Medulla oblongata (tissue), 1 donor: Measurements from ENCODE around the gene RGPD8.
"Not testable (repeated sequence)": the region's sequence is repeated elsewhere in the genome, so short reads cannot be mapped to it uniquely, and the experiment has no call there.

Source experiments
- DNase-seq: peaks from one replicate; pipeline ENCODE4 v3.0.0-alpha.2; 2015; ENCODE audit errors: extremely low spot score

The RGPD8 gene

GRCh38 chr2:112435716-112436431 lies 2.4 kb upstream of the RGPD8 start:
- DNase-seq, result not testable (repeated sequence)

- DNase-seq, result not testable (repeated sequence)
These were observed 1.7 kb upstream of the RGPD8 start for GRCh38 chr2:112434890-112435715.

DNA sequence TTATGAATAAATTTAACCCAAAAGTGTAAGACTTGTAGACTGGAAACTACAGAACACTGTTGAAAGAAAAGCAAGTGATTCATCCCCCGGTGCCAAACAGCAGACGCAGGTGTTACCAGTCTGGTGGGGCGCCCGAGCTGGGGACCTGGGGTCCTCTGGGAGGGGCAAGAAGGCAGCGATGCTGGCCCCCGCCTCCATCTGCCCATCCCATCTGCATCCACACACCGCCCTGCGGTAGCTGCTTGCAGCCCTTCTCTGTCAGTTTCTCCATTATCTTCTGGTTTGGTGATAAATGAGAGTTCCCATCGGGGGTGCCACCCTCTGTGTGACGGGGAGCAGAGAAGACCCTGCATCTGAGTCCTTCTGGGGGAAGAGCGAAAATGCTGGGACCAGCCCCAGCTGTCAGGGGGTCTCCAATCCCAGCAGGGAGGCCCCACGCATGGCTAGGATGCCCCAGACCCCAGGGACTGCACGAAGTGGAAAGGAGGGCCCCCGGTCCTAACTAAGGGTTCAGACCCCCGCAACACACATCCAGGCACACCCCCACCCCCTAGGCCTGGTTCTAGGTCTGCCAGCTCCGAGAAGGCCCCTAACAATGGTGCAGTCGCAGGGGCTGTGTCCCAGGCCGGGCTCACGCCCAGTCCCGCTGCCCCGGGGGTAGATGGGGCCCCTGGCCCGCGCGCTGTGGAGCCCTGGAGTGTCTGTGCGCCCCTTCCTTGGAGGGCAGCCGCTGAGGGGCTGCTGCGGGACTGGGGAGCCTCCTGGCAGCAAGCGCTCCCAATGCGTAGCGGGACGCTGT lies 686 bp upstream of the RGPD8 start:
- no peak for DNase-seq

DNA sequence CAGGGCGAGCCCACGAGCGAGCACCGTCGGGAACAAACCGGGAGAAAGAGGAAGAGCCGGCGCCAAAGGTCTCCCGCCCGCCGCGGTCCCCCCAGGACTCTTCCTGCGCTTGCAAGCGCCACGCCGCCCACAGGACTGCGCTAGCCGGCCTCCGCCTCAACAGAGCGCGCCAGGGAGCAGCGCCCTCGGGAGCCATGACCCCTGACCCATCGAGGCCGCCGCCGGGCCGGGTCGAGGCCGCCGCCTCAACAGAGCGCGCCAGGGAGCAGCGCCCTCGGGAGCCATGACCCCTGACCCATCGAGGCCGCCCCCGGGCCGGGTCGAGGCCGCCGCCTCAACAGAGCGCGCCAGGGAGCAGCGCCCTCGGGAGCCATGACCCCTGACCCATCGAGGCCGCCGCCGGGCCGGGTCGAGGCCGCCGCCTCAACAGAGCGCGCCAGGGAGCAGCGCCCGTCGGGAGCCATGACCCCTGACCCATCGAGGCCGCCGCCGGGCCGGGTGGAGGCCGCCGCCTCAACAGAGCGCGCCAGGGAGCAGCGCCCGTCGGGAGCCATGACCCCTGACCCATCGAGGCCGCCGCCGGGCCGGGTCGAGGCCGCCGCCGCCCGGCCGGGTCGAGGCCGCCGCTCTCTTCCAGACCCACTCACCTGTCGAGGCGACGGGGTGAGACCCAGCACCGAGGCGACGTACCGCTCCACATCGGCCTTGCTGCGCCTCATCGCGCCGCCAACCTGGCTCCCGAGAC lies 538 bp downstream of the RGPD8 start:
- DNase-seq, result peak; percentile 7

DNA sequence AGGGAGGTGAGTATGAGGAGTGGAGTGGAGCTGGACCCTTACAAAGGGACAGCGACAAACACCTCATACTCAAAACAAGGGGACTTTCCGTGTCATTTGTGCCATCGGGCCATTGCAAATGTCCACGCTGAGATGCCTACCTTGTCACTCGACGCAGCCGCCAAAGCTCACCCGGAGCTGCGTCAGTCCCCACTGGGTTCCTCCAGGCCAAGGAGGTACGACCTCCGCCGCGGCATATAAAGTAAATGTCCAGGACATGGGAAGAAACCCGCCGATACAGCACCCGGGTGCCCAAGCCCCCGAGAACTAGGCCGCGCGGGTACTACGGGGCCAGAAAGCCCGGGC lies 1.1 kb downstream of the RGPD8 start:
- DNase-seq, result not testable (repeated sequence)

DNA sequence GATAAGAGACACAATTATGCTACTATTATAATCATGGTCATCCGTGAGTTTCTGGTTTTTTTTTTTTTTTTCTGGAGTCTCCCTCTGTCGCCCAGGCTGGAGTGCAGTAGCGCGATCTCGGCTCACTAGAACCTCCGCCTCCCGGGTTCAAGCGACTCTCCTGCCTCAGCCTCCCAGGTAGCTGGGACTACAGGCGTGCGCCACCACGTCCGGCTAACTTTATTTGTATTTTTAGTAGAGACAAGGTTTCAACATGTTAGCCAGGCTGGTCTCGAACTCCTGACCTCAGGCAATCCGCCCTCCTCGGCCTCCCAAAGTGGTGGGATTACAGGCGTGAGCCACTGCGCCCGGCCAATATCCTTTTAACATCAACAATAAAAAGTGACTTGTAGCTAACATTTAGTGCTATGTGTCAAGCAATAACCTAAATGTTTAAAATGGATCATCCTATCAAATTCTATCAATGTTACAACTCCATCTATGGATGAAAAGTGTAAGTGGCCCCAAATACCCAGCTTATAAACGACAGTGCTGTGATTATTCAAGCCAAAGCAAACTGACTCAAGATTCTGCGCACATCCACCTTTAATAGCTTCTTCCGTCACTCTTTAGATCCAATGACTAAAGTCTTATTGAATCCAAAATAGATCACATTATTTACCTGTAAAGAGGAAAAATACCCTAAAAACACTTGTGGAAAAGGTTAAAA lies 1.7 kb downstream of the RGPD8 start:
- peak; percentile 4 for DNase-seq

DNA sequence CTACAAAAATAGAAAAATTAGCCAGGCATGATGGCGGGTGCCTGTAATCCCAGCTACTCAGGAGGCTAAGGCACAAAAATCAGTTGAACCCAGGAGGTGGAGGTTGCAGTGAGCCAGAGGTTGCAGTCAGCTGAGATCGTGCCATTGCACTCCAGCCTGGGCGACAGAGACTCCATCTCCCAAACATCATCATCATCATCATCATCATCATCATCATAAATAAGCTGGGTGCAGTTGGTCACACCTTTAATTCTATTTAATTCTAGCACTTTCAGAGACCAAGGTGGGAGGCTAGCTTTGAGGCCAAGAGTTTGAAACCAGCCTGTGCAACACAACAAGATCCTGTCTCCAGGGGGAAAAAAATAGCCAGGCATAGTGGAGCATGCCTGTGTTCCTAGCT lies 8.9 kb downstream of the RGPD8 start:
- DNase-seq, result not testable (repeated sequence)

- DNase-seq, result not testable (repeated sequence)
These were observed 16.6 kb downstream of the RGPD8 start for GRCh38 chr2:112416860-112417259.

DNA sequence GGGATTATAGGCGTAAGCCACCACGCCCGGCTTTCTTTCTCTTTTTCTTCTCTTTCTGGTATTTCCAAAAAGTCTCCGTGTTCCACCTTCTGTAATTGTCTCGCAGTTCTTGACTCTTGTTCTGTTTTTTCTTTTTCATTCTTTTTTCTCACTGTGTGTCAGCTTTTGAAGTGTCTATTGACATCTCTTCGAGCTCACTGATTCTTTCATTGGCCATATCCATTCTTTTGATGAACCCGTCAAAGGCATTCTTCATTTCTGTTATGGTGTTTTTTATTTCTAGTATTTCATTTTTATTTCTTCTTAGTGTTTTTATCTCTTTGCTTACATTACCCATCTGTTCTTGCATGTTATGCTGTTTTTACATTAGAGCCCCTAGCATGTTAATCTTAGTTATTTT lies 73.4 kb downstream of the RGPD8 start:
- DNase-seq, result not testable (repeated sequence)

DNA sequence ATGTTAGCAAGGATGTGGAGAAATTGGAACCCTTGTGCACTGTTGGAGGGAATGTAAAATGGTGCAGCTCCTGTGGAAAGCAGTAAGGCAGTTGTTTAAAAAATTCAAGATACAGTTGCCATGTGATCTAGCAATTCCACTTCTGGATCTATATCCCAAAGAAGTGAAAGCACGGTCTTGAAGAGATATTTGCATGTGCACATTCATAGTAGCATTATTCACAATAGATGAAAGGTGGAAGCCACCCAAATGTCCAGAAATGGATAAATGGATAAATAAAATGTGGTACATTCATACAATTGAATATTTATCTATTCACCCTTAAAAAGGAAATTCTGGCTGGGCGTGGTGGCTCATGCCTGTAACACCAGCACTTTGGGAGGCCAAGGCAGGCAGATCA lies 79.1 kb downstream of the RGPD8 start:
- DNase-seq, result not testable (repeated sequence)

GRCh38 chr2:112352809-112353603 lies 80.4 kb downstream of the RGPD8 start:
- not testable (repeated sequence) for DNase-seq

- DNase-seq, result not testable (repeated sequence)
These were observed 81.2 kb downstream of the RGPD8 start for GRCh38 chr2:112352292-112352691.

DNA sequence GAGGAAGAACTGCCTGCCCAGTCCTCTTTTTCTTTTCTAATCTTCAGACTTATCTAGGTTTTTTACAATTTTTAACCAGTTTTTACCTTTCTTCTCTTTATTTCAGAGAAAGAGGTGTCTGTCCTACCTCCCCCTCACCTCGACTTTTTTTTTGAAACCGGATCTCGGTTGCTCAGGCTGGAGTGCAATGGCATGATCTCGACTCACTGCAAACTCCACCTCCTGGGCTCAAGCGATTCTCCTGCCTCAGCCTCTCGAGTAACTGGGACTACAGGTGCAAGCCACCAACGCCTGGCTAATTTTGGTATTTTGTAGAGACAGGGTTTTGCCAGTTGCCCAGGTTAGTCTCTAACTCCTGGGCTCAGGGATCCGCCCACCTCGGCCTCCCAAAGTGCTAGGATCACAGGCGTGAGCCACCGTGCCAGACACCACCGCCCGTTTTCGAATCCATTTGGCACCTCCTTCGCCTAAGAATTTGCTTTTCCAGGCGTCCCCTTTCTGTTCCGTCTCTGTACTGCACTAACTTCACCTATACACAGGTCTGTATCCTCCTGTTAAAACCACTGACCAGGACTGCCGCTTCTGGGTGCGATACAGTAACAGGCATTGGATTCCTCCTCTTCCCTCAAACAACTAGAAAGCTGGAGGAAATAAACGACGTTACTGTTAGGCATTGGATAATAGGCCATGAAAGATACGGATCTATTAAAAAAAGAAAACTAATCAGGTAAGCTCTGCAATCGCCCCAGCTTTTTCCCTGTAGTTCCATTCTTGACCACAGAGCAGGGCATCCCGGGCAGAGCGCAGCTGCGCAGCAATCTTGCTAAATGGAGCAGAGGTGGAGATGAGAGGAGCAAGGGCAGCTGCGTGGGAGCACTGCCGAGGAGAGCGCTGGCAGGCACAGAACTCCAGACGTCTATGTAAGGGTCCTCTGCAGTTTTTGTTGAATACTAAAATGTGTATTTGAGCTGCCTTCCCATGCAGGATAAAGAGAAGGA lies 88.1 kb downstream of the RGPD8 start:
- no peak for DNase-seq

DNA sequence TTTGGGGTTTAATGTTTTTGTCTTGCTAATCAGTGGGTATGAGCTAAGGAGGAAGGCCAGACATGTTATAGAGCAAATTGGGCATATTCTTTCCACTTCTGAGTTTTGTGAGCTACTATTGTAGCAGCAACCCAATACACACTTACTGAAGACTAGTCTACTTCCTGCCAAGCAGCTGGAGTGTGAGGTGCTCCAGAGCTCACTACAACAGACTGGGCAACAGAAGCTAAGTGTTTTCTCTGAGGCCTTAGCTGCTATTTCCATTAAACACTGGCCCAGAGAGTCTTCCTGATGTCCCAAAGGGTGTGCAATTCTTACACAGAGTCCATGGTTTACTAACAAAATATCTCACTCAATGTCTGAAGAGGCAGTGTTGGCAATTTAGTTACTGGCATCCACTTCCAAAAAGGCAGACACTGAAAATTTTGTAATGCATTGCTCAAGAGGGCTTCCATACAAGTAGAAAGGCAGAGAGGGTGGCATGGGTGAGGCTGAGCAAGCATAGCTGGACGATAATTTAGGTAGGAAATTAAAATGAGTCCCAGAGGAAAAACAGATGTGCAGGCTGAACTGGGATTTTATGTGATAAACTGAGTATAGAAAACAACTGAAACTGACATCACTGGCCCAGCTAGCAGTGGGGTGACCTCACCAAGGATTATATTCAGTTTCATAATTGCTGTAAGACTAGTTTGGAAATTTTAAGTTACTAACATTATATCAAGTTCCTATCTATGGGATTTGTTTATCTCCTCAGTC lies 89.4 kb downstream of the RGPD8 start:
- DNase-seq, result no peak

GRCh38 chr2:112342067-112342550 lies 91.3 kb downstream of the RGPD8 start:
- no peak for DNase-seq

DNA sequence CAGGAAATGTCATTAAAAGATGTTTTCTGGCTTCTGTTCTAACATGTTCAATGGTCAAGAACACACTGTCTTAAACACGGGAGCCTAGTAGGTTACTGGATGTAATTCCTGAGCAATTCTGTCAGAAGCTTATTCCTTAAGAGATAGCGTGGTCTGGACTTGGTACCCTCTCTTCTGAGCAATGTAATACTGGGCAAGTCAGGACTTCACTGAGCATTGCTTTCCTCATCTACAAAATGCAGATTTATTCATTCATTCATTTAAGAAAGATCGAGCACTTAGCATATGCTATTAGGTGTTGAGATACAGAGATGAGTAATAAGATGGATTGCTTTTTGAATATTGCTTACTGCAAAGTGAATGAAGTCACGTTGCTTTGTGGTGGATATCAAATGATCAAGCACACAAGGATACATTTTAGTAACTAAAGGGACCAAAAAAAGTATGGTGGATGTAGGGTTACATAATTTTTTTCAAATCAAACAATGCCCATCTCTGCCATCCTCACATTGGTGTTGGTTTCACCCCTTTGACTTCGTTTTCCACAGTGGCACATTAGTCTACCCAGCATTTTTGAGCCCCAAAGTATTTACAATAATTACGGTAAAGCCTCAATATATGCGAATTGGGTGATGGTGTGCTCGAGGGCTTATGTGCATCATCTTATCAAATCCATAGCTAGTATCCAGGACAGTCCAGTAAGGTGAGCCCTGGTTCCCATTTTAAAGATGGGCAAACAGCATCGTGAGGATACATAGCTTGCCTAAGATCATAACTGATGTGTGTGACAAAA lies 92.8 kb downstream of the RGPD8 start:
- no peak for DNase-seq

- DNase-seq, result no peak
These were observed 93.5 kb downstream of the RGPD8 start for GRCh38 chr2:112339986-112340385.
